Nephron progenitor cell (in vitro differentiated cells): ENCODE results near the gene TBC1D4.

Source experiments
- DNase-seq: peaks from one replicate; pipeline ENCODE4 v3.0.0; 2021
- H3K27ac Mint-ChIP-seq: 2 replicates; pipeline ENCODE4 v1.8.0; 2021; ENCODE audit warnings: mild to moderate bottlenecking, moderate library complexity, mixed read lengths
- H3K27me3 Mint-ChIP-seq: 2 replicates; pipeline ENCODE4 v1.8.0; 2021; ENCODE audit warnings: mild to moderate bottlenecking, low read depth, mixed read lengths; ENCODE audit not compliant: poor library complexity
- H3K36me3 Mint-ChIP-seq: 2 replicates; pipeline ENCODE4 v1.8.0; 2021; ENCODE audit warnings: low read depth, mixed read lengths
- H3K4me1 Mint-ChIP-seq: 2 replicates; pipeline ENCODE4 v1.8.0; 2021; ENCODE audit warnings: mixed read lengths
- H3K4me3 Mint-ChIP-seq: 2 replicates; pipeline ENCODE4 v1.8.0; 2021; ENCODE audit warnings: mild to moderate bottlenecking, moderate library complexity, mixed read lengths
- H3K9me3 Mint-ChIP-seq: 2 replicates; pipeline ENCODE4 v1.8.0; 2021; ENCODE audit warnings: mild to moderate bottlenecking, moderate library complexity, mixed read lengths
- TF ChIP-seq, protein P1 (sequence below): fragments of 200-600 bp; sonication (generic); IDR thresholded peaks from 2 replicates; pipeline ENCODE4 v1.5.0; 2021; ENCODE audit warnings: antibody characterized with exemption

TBC1D4 gene

GRCh38 chr13:75417656-75418055 lies 64.3 kb downstream of the TBC1D4 start:
- Mint-ChIP-seq H3K9me3 (peaks cover 3% of the 10 kb centered on the region), H3K4me1 (peaks cover 50% of the 10 kb centered on the region), H3K36me3 (peaks cover 3% of the 10 kb centered on the region), H3K4me3 (no peak overlapping the region), H3K27ac (no peak overlapping the region), H3K27me3 (no peaks in the 10 kb centered on the region)
- TF ChIP-seq, protein P1, sequence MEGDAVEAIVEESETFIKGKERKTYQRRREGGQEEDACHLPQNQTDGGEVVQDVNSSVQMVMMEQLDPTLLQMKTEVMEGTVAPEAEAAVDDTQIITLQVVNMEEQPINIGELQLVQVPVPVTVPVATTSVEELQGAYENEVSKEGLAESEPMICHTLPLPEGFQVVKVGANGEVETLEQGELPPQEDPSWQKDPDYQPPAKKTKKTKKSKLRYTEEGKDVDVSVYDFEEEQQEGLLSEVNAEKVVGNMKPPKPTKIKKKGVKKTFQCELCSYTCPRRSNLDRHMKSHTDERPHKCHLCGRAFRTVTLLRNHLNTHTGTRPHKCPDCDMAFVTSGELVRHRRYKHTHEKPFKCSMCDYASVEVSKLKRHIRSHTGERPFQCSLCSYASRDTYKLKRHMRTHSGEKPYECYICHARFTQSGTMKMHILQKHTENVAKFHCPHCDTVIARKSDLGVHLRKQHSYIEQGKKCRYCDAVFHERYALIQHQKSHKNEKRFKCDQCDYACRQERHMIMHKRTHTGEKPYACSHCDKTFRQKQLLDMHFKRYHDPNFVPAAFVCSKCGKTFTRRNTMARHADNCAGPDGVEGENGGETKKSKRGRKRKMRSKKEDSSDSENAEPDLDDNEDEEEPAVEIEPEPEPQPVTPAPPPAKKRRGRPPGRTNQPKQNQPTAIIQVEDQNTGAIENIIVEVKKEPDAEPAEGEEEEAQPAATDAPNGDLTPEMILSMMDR: no peak
- no peak for DNase-seq

- H3K27ac Mint-ChIP-seq: no peak overlapping the region
- H3K36me3 Mint-ChIP-seq: peaks cover 6% of the 10 kb centered on the region
- DNase-seq: no peak
- H3K4me3 Mint-ChIP-seq: no peak overlapping the region
- TF ChIP-seq, protein P1: no peak
- H3K9me3 Mint-ChIP-seq: peaks cover 3% of the 10 kb centered on the region
- no peaks in the 10 kb centered on the region for H3K27me3 Mint-ChIP-seq
- peaks cover 56% of the 10 kb centered on the region for H3K4me1 Mint-ChIP-seq
Measured at GRCh38 chr13:75417012-75417384, 65.0 kb downstream of the TBC1D4 start.

- Mint-ChIP-seq H3K4me3 (no peak overlapping the region), H3K27ac (peak overlapping the region; percentile 71), H3K4me1 (peaks cover 60% of the 10 kb centered on the region), H3K9me3 (peaks cover 3% of the 10 kb centered on the region), H3K27me3 (no peaks in the 10 kb centered on the region), H3K36me3 (peaks cover 6% of the 10 kb centered on the region)
- TF ChIP-seq, protein P1: no peak
- no peak for DNase-seq
Measured at GRCh38 chr13:75416327-75417011, 65.5 kb downstream of the TBC1D4 start.

DNA sequence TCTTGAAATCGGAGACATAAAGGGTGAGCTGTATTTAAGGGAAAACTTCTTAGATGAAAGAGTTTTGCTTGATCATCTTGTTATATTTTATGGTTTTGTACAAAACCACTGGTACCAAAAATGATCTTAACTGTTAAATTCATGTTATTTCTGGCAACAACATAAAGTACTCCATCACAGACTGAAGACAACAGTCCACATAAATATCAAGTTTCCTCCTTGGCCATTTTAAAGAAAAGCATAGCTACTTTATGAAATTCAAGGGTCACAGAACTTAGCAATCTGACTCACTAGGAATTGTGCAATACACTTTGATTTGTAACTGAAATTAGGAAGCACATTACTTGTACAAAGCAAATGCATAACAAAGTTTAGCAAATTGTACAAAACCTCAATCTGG lies 66.3 kb downstream of the TBC1D4 start:
- TF ChIP-seq, protein P1: no peak
- Mint-ChIP-seq H3K4me3 (no peak overlapping the region), H3K27ac (no peak overlapping the region), H3K4me1 (peaks cover 60% of the 10 kb centered on the region), H3K27me3 (no peaks in the 10 kb centered on the region), H3K9me3 (peaks cover 7% of the 10 kb centered on the region), H3K36me3 (peaks cover 10% of the 10 kb centered on the region)
- no peak for DNase-seq

- Mint-ChIP-seq H3K27ac (no peak overlapping the region), H3K4me1 (peaks cover 63% of the 10 kb centered on the region), H3K9me3 (peaks cover 7% of the 10 kb centered on the region), H3K4me3 (no peak overlapping the region), H3K27me3 (no peaks in the 10 kb centered on the region), H3K36me3 (peaks cover 10% of the 10 kb centered on the region)
- DNase-seq: no peak
- TF ChIP-seq, protein P1: no peak
Measured at GRCh38 chr13:75415171-75415570, 66.8 kb downstream of the TBC1D4 start.
